Astrocyte (in vitro differentiated cells and primary cell): Measurements from ENCODE around the gene SPTLC2.
"Not testable (repeated sequence)": the region's sequence is repeated elsewhere in the genome, so short reads cannot be mapped to it uniquely, and the experiment has no call there.

Experiments
- EZH2 ChIP-seq: IDR thresholded peaks from 2 replicates; pipeline ENCODE4 v1.6.1; 2012; ENCODE audit warnings: mild to moderate bottlenecking, low read length, inconsistent platforms; ENCODE audit not compliant: insufficient read depth
- TF ChIP-seq, protein P1 (sequence below): IDR thresholded peaks from 2 replicates; pipeline ENCODE4 v1.5.1; 2011; ENCODE audit warnings: low read depth, mild to moderate bottlenecking, inconsistent platforms, low read length, moderate library complexity; ENCODE audit not compliant: insufficient read depth

DNA sequence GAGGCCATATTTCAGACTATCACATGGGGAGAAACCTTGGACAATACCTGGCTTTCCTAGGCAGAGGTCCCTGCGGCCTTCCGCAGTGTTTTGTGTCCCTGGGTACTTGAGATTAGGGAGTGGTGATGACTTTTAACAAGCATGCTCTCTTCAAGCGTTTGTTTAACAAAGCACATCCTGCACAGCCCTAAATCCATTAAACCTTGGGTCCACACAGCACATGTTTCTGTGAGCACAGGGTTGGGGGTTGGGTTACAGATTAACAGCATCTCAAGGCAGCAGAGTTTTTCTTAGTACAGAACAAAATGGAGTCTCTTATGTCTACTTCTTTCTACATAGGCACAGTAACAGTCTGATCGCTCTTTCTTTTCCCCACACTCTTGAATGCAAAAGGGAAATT, 19.4 kb upstream of the SPTLC2 start:
- TF ChIP-seq, protein P1, sequence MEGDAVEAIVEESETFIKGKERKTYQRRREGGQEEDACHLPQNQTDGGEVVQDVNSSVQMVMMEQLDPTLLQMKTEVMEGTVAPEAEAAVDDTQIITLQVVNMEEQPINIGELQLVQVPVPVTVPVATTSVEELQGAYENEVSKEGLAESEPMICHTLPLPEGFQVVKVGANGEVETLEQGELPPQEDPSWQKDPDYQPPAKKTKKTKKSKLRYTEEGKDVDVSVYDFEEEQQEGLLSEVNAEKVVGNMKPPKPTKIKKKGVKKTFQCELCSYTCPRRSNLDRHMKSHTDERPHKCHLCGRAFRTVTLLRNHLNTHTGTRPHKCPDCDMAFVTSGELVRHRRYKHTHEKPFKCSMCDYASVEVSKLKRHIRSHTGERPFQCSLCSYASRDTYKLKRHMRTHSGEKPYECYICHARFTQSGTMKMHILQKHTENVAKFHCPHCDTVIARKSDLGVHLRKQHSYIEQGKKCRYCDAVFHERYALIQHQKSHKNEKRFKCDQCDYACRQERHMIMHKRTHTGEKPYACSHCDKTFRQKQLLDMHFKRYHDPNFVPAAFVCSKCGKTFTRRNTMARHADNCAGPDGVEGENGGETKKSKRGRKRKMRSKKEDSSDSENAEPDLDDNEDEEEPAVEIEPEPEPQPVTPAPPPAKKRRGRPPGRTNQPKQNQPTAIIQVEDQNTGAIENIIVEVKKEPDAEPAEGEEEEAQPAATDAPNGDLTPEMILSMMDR = not testable (repeated sequence)
- not testable (repeated sequence) for TF ChIP-seq EZH2
